Erythroblast (primary cell): Measurements from ENCODE around the gene NRIP3.

Experiments
- DNase-seq, 2 experiments: peaks; one replicate each; lab custom pipeline; 2025; lab: John Stamatoyannopoulos, UW
- GATA1 ChIP-seq: IDR thresholded peaks from 2 replicates; pipeline ENCODE4 v1.6.1; 2011; ENCODE audit warnings: low read depth, mild to moderate bottlenecking, control low read depth, low read length, moderate library complexity
- POLR2A ChIP-seq: IDR thresholded peaks from 2 replicates; pipeline ENCODE4 v1.6.1; 2011; ENCODE audit warnings: mild to moderate bottlenecking, low read length

NRIP3 gene

GRCh38 chr11:8971924-8972316 is 31.9 kb downstream of the NRIP3 start:
- TF ChIP-seq POLR2A (no peak), GATA1 (no peak)
- peak in 1 of 2 experiments; percentile 22 for DNase-seq

- TF ChIP-seq GATA1 (no peak), POLR2A (no peak)
- DNase-seq = peak in 1 of 2 experiments; percentile 19
Measured at GRCh38 chr11:8971196-8971923, 32.4 kb downstream of the NRIP3 start.

GRCh38 chr11:8967184-8967583 is 36.6 kb downstream of the NRIP3 start:
- no peak for DNase-seq

GRCh38 chr11:8964324-8965320 is 39.2 kb downstream of the NRIP3 start, which contains the start of gene TMEM9B:
TSS of gene TMEM9B (minus strand) at chr11:8964442. CDS start at chr11:8964313, 129 bp downstream.
- TF ChIP-seq GATA1 (no peak), POLR2A (peak; percentile 97)
- peak; percentile 91 to 92 for DNase-seq

More at GRCh38 chr11:8967184-8967583, 36.6 kb downstream of the NRIP3 start:
- TF ChIP-seq GATA1 (no peak), POLR2A (no peak)

- no peak for TF ChIP-seq POLR2A
- TF ChIP-seq GATA1 = no peak
- peak; percentile 91 to 92 for DNase-seq
Measured at GRCh38 chr11:8963569-8964323, 40.1 kb downstream of the NRIP3 start.

GRCh38 chr11:8962841-8963240 is 41.0 kb downstream of the NRIP3 start:
- peak; percentile 85 to 93 for DNase-seq
- TF ChIP-seq POLR2A = peak; percentile 89
- no peak for TF ChIP-seq GATA1

GRCh38 chr11:8961401-8961800 is 42.4 kb downstream of the NRIP3 start:
- peak; percentile 10 to 36 for DNase-seq

GRCh38 chr11:8959546-8960166 is 44.1 kb downstream of the NRIP3 start:
- TF ChIP-seq POLR2A = no peak
- no peak for TF ChIP-seq GATA1

More at GRCh38 chr11:8961401-8961800, 42.4 kb downstream of the NRIP3 start:
- TF ChIP-seq GATA1 = no peak
- TF ChIP-seq POLR2A = no peak

GRCh38 chr11:8956860-8957259 is 46.9 kb downstream of the NRIP3 start:
- TF ChIP-seq POLR2A = no peak
- TF ChIP-seq GATA1 = no peak
- no peak for DNase-seq

More at GRCh38 chr11:8959546-8960166, 44.1 kb downstream of the NRIP3 start:
- peak; percentile 84 to 87 for DNase-seq

- TF ChIP-seq GATA1 = no peak
- TF ChIP-seq POLR2A = no peak
- DNase-seq = peak; percentile 14 to 23
Measured at GRCh38 chr11:8948886-8949285, 54.9 kb downstream of the NRIP3 start.

- TF ChIP-seq GATA1 (no peak), POLR2A (no peak)
- DNase-seq = no peak
Measured at GRCh38 chr11:8947230-8947943, 56.4 kb downstream of the NRIP3 start.

- no peak for DNase-seq
- TF ChIP-seq POLR2A (no peak), GATA1 (no peak)
Measured at GRCh38 chr11:8942518-8943066, 61.2 kb downstream of the NRIP3 start, which contains the start of gene ASCL3. TSS of gene ASCL3 (minus strand) at chr11:8943016. CDS start at chr11:8938161, 4,855 bp downstream.
